ENCODE results near the gene NOL11.

GRCh38 chr17:67718325-67718941 is 697 bp downstream of the NOL11 start:
- TF ChIP-seq, protein P1, sequence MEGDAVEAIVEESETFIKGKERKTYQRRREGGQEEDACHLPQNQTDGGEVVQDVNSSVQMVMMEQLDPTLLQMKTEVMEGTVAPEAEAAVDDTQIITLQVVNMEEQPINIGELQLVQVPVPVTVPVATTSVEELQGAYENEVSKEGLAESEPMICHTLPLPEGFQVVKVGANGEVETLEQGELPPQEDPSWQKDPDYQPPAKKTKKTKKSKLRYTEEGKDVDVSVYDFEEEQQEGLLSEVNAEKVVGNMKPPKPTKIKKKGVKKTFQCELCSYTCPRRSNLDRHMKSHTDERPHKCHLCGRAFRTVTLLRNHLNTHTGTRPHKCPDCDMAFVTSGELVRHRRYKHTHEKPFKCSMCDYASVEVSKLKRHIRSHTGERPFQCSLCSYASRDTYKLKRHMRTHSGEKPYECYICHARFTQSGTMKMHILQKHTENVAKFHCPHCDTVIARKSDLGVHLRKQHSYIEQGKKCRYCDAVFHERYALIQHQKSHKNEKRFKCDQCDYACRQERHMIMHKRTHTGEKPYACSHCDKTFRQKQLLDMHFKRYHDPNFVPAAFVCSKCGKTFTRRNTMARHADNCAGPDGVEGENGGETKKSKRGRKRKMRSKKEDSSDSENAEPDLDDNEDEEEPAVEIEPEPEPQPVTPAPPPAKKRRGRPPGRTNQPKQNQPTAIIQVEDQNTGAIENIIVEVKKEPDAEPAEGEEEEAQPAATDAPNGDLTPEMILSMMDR (conservative IDR thresholded peaks at IDR 0.05; ENCODE audit: low read depth, low read length): no peak
- no peak; the same call in 1 of the 2 replicates for TF ChIP-seq CHD1 (IDR thresholded peaks at IDR 0.05; ENCODE audit: low read depth, low read length)
- no peak for TF ChIP-seq RAD21 (IDR thresholded peaks at IDR 0.05; ENCODE audit: low read length)
- TF ChIP-seq POLR2A (IDR thresholded peaks at IDR 0.05; ENCODE audit: low read depth, low read length): no peak
- TF ChIP-seq, protein P2, sequence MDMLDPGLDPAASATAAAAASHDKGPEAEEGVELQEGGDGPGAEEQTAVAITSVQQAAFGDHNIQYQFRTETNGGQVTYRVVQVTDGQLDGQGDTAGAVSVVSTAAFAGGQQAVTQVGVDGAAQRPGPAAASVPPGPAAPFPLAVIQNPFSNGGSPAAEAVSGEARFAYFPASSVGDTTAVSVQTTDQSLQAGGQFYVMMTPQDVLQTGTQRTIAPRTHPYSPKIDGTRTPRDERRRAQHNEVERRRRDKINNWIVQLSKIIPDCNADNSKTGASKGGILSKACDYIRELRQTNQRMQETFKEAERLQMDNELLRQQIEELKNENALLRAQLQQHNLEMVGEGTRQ (IDR thresholded peaks at IDR 0.05; ENCODE audit: low read depth, low read length): no peak
- no peak for TF ChIP-seq MAFK (IDR thresholded peaks at IDR 0.05; ENCODE audit: low read depth, low read length)
- no peak for TF ChIP-seq RFX5 (IDR thresholded peaks at IDR 0.05; ENCODE audit: low read depth, low read length)
